HEK293 (cell line): ENCODE measurements around the gene CMTM5.

Source experiments
- CTCF ChIA-PET: fragments of 350-600 bp; formaldehyde crosslinking; extraction: SDS; loops from one replicate; lab custom pipeline; 2021; ENCODE audit warnings: antibody characterized with exemption; lab: Yijun Ruan, JAX
- POLR2A ChIA-PET: fragments of 300-600 bp; formaldehyde crosslinking; extraction: SDS; loops from one replicate; lab custom pipeline; 2020; ENCODE audit warnings: antibody characterized with exemption, inconsistent platforms; lab: Yijun Ruan, JAX
- H3K27ac ChIP-seq: fragments of 200-500 bp; sonication (Bioruptor generic); 2 replicates; pipeline ENCODE4 v1.5.1; 2014; ENCODE audit warnings: low read depth, low read length, control low read depth, inconsistent platforms; ENCODE audit errors: extremely low read depth
- H3K36me3 ChIP-seq, 2 experiments: fragments of 200-500 bp in 1 of 2; sonication (Bioruptor generic) in 1 of 2; 1 replicate in 1 of 2; 2 replicates in 1 of 2; pipeline ENCODE4 v1.5.1; 2014 to 2017; ENCODE audit warnings: inconsistent platforms in 2 of 2, low read length in 2 of 2; ENCODE audit not compliant: control insufficient read depth in 2 of 2, insufficient read depth in 1 of 2
- H3K4me1 ChIP-seq: fragments of 200-500 bp; sonication (Bioruptor generic); 2 replicates; pipeline ENCODE4 v1.5.1; 2014; ENCODE audit warnings: mild to moderate bottlenecking, low read length, inconsistent platforms; ENCODE audit not compliant: control insufficient read depth, insufficient read depth
- H3K4me3 ChIP-seq: 2 replicates; pipeline ENCODE4 v1.5.1; 2011; ENCODE audit warnings: low read depth, mild to moderate bottlenecking, control low read depth, low read length, moderate library complexity
- H3K9me3 ChIP-seq: fragments of 200-500 bp; sonication (Bioruptor generic); 2 replicates; pipeline ENCODE4 v1.5.1; 2014; ENCODE audit warnings: low read depth, low read length, inconsistent platforms; ENCODE audit not compliant: control insufficient read depth, insufficient read depth
- FEZF1 ChIP-seq: fragments of 450-650 bp; formaldehyde crosslinking; IDR thresholded peaks from 2 replicates; pipeline ENCODE4 v1.5.1; 2016; ENCODE audit warnings: missing biosample characterization, missing genetic modification characterization
- HOXD13 ChIP-seq: sonication (generic); formaldehyde crosslinking; IDR thresholded peaks from 2 replicates; pipeline ENCODE4 v1.8.0; 2022; ENCODE audit warnings: missing genetic modification reagents, borderline replicate concordance
- MZF1 ChIP-seq: fragments of 450-650 bp; formaldehyde crosslinking; IDR thresholded peaks from 2 replicates; pipeline ENCODE4 v1.5.1; 2017; ENCODE audit warnings: missing biosample characterization, missing genetic modification characterization, borderline replicate concordance
- SP3 ChIP-seq: fragments of 450-650 bp; formaldehyde crosslinking; IDR thresholded peaks from 2 replicates; pipeline ENCODE4 v1.5.1; 2016; ENCODE audit warnings: missing biosample characterization, missing genetic modification characterization
- SP7 ChIP-seq: fragments of 450-650 bp; formaldehyde crosslinking; IDR thresholded peaks from 2 replicates; pipeline ENCODE4 v1.5.1; 2016; ENCODE audit warnings: missing biosample characterization, missing genetic modification characterization
- WT1 ChIP-seq: fragments of 450-650 bp; formaldehyde crosslinking; IDR thresholded peaks from 2 replicates; pipeline ENCODE4 v1.5.1; 2016; ENCODE audit warnings: missing biosample characterization, missing genetic modification characterization
- YY1 ChIP-seq: fragments of 450-650 bp; formaldehyde crosslinking; IDR thresholded peaks from 2 replicates; pipeline ENCODE4 v1.5.1; 2018; ENCODE audit warnings: missing biosample characterization, missing genetic modification characterization
- ZBTB8A ChIP-seq: fragments of 450-650 bp; formaldehyde crosslinking; IDR thresholded peaks from 2 replicates; pipeline ENCODE4 v1.5.1; 2016; ENCODE audit warnings: missing biosample characterization, missing genetic modification characterization
- ZEB2 ChIP-seq: fragments of 450-650 bp; formaldehyde crosslinking; IDR thresholded peaks from 2 replicates; pipeline ENCODE4 v1.5.1; 2016; ENCODE audit warnings: missing biosample characterization, missing genetic modification characterization
- ZNF138 ChIP-seq: fragments of 450-650 bp; formaldehyde crosslinking; IDR thresholded peaks from 2 replicates; pipeline ENCODE4 v1.5.1; 2016; ENCODE audit warnings: missing biosample characterization, missing genetic modification characterization, borderline replicate concordance
- ZNF19 ChIP-seq: fragments of 450-650 bp; formaldehyde crosslinking; IDR thresholded peaks from 2 replicates; pipeline ENCODE4; 2016; ENCODE audit warnings: missing biosample characterization, missing genetic modification characterization, low read depth
- ZNF391 ChIP-seq: fragments of 450-650 bp; formaldehyde crosslinking; IDR thresholded peaks from 2 replicates; pipeline ENCODE4 v1.5.1; 2016; ENCODE audit warnings: low read depth, missing biosample characterization, missing genetic modification characterization, borderline replicate concordance
- ZNF404 ChIP-seq: fragments of 450-650 bp; formaldehyde crosslinking; IDR thresholded peaks from 2 replicates; pipeline ENCODE4 v1.5.1; 2017; ENCODE audit warnings: missing biosample characterization, missing genetic modification characterization
- ZNF624 ChIP-seq: fragments of 450-650 bp; formaldehyde crosslinking; IDR thresholded peaks from 2 replicates; pipeline ENCODE4 v1.5.1; 2017; ENCODE audit warnings: missing biosample characterization, missing genetic modification characterization
- ZNF654 ChIP-seq: fragments of 450-650 bp; formaldehyde crosslinking; IDR thresholded peaks from 2 replicates; pipeline ENCODE4 v1.5.1; 2016; ENCODE audit warnings: low read depth, missing biosample characterization, missing genetic modification characterization
- ZNF777 ChIP-seq: fragments of 450-650 bp; formaldehyde crosslinking; IDR thresholded peaks from 2 replicates; pipeline ENCODE4 v1.5.1; 2017; ENCODE audit warnings: missing biosample characterization, missing genetic modification characterization, borderline replicate concordance
- TF ChIP-seq, protein P1 (sequence below): fragments of 450-650 bp; formaldehyde crosslinking; IDR thresholded peaks from 2 replicates; pipeline ENCODE4 v1.5.1; 2016; ENCODE audit warnings: missing biosample characterization, missing genetic modification characterization
- TF ChIP-seq, protein P2 (sequence below): fragments of 450-650 bp; formaldehyde crosslinking; IDR thresholded peaks from 2 replicates; pipeline ENCODE4 v1.5.1; 2016; ENCODE audit warnings: missing biosample characterization, missing genetic modification characterization
- TF ChIP-seq, protein P3 (sequence below): fragments of 450-650 bp; formaldehyde crosslinking; IDR thresholded peaks from 2 replicates; pipeline ENCODE4 v1.5.1; 2017; ENCODE audit warnings: missing biosample characterization, missing genetic modification characterization
- TF ChIP-seq, protein P4 (sequence below): fragments of 450-650 bp; formaldehyde crosslinking; IDR thresholded peaks from 2 replicates; pipeline ENCODE4 v1.5.1; 2016; ENCODE audit warnings: missing biosample characterization, missing genetic modification characterization, borderline replicate concordance
- TF ChIP-seq, protein P5 (sequence below): IDR thresholded peaks from 2 replicates; pipeline ENCODE4 v1.6.1; 2011; ENCODE audit warnings: mild to moderate bottlenecking, low read depth, low read length, borderline replicate concordance

CMTM5 gene

DNA sequence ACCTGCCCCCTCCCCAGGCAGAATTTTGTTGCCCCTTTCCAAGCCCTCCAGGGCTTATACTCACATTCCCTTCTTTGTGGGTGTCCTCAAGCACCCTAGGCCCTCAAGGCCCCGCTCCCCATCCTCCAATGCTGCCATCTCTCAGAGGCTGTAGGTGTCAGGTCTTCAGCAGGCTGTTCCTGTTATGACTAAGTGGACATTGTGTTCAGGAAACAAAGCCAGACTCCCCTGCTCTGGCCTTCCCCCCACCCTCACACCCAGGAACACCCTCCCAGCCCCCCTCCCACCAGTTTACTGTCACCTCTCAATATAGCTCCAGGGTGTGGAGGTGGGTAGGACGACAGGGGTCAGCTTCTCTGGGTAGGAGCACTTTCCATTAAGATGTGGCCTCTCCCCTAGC lies 32.6 kb downstream of the CMTM5 start (continued):
- TF ChIP-seq, protein P1, sequence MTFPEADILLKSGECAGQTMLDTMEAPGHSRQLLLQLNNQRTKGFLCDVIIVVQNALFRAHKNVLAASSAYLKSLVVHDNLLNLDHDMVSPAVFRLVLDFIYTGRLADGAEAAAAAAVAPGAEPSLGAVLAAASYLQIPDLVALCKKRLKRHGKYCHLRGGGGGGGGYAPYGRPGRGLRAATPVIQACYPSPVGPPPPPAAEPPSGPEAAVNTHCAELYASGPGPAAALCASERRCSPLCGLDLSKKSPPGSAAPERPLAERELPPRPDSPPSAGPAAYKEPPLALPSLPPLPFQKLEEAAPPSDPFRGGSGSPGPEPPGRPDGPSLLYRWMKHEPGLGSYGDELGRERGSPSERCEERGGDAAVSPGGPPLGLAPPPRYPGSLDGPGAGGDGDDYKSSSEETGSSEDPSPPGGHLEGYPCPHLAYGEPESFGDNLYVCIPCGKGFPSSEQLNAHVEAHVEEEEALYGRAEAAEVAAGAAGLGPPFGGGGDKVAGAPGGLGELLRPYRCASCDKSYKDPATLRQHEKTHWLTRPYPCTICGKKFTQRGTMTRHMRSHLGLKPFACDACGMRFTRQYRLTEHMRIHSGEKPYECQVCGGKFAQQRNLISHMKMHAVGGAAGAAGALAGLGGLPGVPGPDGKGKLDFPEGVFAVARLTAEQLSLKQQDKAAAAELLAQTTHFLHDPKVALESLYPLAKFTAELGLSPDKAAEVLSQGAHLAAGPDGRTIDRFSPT (tag by site-specific recombination), result no peak

DNA sequence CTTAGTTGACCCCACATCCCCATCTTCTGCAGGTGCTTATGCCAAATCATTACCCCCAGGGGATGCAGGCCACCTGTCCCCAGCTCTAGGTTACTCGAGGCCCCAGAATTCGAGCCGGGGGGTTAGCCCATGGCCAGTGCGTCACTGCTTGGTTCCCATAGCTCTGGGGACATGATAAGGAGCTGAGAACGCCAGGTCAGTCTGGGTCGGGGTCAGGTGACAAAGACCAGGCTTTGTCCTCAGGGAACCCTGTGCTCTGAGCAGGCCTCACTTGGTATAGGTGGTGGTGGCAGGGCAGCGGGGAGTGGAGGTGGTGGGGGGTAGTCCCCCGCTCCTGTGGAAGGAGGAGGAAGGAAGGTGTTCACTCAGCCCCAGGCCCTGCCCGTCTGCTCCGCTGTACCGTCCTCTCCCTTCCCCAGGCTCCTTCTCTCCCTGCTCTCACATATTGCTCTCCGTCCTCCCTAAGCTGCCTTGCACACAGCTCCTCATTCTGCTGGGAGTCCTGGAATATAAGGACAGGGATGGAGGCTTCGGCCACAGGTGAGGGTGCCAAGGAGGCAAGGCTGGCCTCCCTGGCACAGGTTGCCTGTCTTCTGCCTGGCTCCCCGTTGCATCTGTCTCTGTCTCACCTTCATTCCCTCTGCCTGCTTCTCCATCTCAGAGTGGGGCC lies 33.3 kb downstream of the CMTM5 start:
- Histone ChIP-seq H3K36me3 (no peaks in the 10 kb centered on the region), H3K27ac (no peak overlapping the region), H3K4me3 (no peak overlapping the region), H3K9me3 (no peaks in the 10 kb centered on the region), H3K4me1 (no peaks in the 10 kb centered on the region)
- ChIA-PET CTCF (no interaction called here), POLR2A (no interaction called here)
- TF ChIP-seq WT1 (tag by site-specific recombination) (no peak), ZNF138 (tag by site-specific recombination) (no peak), ZNF391 (no peak), FEZF1 (tag by site-specific recombination) (no peak), ZNF654 (tag by site-specific recombination) (no peak)

DNA sequence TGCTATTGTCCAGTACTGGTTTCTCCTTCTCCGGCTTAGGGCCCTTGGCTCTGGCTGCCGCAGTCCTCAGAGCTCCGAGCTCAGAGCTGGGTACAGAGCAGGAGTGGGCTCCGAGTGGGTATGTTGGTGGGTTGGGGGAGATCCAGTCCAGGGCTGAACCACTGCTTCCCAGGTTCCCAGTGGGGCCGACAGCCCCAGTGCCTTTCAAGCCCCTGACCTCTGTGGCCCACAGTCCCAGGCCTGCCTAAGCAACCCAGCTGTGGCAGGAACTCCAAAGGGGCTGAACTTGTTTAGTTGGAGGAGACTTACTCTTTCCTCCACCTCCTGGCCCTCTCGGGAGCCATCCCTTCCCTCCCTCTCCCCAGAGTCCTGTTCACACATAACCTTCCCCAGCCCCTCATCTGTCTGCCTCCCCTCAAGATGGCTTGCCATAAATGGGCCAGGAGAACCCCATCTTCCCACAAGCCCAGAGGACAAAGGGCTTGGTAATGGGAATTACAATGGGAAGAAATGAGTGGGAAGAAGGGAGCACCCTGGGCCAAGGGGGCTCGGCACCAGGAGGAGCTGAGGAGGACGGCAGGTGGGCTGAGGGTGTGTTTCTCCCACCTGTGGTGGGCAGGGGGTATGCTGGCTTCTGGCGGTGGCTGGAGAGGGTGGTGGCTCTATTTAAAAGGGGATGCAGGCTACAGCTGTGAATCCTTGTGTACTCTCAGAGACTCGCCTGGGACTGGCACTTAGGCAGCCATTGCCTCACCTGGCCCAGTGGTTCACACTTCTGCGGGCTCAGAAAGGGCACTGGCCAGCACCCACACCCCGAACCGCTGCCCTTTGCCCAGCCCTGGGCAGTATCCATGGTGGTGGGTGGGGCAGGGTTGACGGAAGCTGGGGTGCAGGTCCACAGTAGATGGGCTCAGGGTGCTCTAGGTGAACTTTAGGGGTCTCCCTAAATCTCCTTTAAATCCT lies 35.0 kb downstream of the CMTM5 start:
- Histone ChIP-seq H3K36me3 (no peaks in the 10 kb centered on the region), H3K4me3 (no peak overlapping the region), H3K9me3 (no peaks in the 10 kb centered on the region), H3K27ac (no peak overlapping the region), H3K4me1 (no peaks in the 10 kb centered on the region)
- CTCF ChIA-PET, result interaction anchor here (0.6 kb wide), 1 partner anchor 67 kb away, joined by 3 read pairs; no protein-coding TSS in a partner anchor
- POLR2A ChIA-PET, result no interaction called here
- TF ChIP-seq SP3 (tag by site-specific recombination), result no peak
- no peak for TF ChIP-seq ZNF404 (tag by site-specific recombination)
- TF ChIP-seq ZNF19 (tag by site-specific recombination), result no peak
- TF ChIP-seq ZNF777 (tag by site-specific recombination), result no peak
- TF ChIP-seq ZBTB8A, result no peak
- TF ChIP-seq, protein P2, sequence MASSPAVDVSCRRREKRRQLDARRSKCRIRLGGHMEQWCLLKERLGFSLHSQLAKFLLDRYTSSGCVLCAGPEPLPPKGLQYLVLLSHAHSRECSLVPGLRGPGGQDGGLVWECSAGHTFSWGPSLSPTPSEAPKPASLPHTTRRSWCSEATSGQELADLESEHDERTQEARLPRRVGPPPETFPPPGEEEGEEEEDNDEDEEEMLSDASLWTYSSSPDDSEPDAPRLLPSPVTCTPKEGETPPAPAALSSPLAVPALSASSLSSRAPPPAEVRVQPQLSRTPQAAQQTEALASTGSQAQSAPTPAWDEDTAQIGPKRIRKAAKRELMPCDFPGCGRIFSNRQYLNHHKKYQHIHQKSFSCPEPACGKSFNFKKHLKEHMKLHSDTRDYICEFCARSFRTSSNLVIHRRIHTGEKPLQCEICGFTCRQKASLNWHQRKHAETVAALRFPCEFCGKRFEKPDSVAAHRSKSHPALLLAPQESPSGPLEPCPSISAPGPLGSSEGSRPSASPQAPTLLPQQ (tag by site-specific recombination), result no peak
- TF ChIP-seq MZF1 (tag by site-specific recombination), result no peak
- TF ChIP-seq, protein P3, sequence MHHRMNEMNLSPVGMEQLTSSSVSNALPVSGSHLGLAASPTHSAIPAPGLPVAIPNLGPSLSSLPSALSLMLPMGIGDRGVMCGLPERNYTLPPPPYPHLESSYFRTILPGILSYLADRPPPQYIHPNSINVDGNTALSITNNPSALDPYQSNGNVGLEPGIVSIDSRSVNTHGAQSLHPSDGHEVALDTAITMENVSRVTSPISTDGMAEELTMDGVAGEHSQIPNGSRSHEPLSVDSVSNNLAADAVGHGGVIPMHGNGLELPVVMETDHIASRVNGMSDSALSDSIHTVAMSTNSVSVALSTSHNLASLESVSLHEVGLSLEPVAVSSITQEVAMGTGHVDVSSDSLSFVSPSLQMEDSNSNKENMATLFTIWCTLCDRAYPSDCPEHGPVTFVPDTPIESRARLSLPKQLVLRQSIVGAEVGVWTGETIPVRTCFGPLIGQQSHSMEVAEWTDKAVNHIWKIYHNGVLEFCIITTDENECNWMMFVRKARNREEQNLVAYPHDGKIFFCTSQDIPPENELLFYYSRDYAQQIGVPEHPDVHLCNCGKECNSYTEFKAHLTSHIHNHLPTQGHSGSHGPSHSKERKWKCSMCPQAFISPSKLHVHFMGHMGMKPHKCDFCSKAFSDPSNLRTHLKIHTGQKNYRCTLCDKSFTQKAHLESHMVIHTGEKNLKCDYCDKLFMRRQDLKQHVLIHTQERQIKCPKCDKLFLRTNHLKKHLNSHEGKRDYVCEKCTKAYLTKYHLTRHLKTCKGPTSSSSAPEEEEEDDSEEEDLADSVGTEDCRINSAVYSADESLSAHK (tag by site-specific recombination), result no peak
- no peak for TF ChIP-seq ZEB2
- TF ChIP-seq HOXD13, result no peak
- TF ChIP-seq, protein P4, sequence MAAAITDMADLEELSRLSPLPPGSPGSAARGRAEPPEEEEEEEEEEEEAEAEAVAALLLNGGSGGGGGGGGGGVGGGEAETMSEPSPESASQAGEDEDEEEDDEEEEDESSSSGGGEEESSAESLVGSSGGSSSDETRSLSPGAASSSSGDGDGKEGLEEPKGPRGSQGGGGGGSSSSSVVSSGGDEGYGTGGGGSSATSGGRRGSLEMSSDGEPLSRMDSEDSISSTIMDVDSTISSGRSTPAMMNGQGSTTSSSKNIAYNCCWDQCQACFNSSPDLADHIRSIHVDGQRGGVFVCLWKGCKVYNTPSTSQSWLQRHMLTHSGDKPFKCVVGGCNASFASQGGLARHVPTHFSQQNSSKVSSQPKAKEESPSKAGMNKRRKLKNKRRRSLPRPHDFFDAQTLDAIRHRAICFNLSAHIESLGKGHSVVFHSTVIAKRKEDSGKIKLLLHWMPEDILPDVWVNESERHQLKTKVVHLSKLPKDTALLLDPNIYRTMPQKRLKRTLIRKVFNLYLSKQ (tag by site-specific recombination), result no peak
- TF ChIP-seq ZNF624 (tag by site-specific recombination), result no peak
- TF ChIP-seq YY1 (tag by site-specific recombination), result no peak
- TF ChIP-seq, protein P5, sequence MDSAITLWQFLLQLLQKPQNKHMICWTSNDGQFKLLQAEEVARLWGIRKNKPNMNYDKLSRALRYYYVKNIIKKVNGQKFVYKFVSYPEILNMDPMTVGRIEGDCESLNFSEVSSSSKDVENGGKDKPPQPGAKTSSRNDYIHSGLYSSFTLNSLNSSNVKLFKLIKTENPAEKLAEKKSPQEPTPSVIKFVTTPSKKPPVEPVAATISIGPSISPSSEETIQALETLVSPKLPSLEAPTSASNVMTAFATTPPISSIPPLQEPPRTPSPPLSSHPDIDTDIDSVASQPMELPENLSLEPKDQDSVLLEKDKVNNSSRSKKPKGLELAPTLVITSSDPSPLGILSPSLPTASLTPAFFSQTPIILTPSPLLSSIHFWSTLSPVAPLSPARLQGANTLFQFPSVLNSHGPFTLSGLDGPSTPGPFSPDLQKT, result no peak
- TF ChIP-seq SP7 (tag by site-specific recombination), result no peak
